Activated naive CD4-positive, alpha-beta T cell treated with anti-CD3 and anti-CD28 coated beads, Interleukin-2, amount 10 ng/mL, durations not matched to agents 7 days and 5 days (primary cell): ENCODE data around the gene HMGA1.
"Not testable (repeated sequence)": the region's sequence is repeated elsewhere in the genome, so short reads cannot be mapped to it uniquely, and the experiment has no call there.

Experiments
- CTCF ChIA-PET: fragments of 350-600 bp; sonication (Branson Sonifier 250); formaldehyde crosslinking; loops from one replicate; lab custom pipeline; 2021; ENCODE audit warnings: antibody characterized with exemption; lab: Charles Lee
- DNase-seq: peaks from one replicate; pipeline ENCODE4 v3.0.0-alpha.2; 2020
- H3K27ac Mint-ChIP-seq: one replicate; pipeline ENCODE4 v1.8.0; 2021; ENCODE audit warnings: mild to moderate bottlenecking, moderate library complexity, mixed read lengths
- H3K27me3 Mint-ChIP-seq: one replicate; pipeline ENCODE4 v1.8.0; 2021; ENCODE audit warnings: mild to moderate bottlenecking, mixed read lengths
- H3K36me3 Mint-ChIP-seq: one replicate; pipeline ENCODE4 v1.8.0; 2021; ENCODE audit warnings: mixed read lengths
- H3K4me1 Mint-ChIP-seq: one replicate; pipeline ENCODE4 v1.8.0; 2021; ENCODE audit warnings: mixed read lengths
- H3K4me3 Mint-ChIP-seq: one replicate; pipeline ENCODE4 v1.8.0; 2021; ENCODE audit warnings: mild to moderate bottlenecking, moderate library complexity, mixed read lengths
- H3K9me3 Mint-ChIP-seq: one replicate; pipeline ENCODE4 v1.8.0; 2021; ENCODE audit warnings: mixed read lengths

HMGA1 gene

DNA sequence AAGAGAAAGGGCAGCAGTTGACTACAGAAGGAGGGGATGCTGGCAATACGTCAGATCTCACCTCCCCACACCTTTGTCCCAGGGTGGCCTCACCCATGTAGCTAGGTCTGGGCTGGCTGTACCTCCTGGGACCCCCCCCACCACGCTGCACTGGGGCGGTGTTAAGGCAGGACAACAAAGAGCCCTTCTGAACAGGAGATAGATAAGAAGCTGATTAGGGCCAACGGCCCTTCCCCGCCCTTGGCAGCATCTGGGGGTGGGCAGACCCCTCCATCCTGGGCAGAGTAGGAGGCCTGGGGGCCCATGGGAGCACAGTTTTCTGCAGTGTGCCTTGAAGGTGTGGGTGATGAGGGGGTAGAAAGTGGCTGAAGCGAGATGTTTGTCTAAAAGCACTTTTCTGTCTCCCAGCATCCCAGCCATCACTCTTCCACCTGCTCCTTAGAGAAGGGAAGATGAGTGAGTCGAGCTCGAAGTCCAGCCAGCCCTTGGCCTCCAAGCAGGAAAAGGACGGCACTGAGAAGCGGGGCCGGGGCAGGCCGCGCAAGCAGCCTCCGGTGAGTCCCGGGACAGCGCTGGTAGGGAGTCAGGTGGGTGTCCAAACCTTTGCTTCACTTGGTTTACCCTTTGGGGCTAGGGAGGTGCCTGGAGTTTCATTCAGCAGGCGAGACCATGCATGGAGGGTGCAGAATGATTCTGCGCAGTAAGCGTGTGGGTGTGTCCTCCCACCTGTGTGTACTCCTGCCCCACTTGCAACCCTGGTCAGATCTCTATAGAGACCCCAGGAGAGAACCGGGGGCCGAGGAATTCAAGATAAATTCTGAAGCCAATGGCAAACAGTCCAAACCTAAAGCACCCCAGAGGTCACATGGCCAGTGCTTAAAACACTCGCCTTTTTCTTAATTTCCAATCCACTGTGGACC, 3.9 kb downstream of the HMGA1 start:
- peaks cover 72% of the 10 kb centered on the region for H3K4me1 Mint-ChIP-seq
- no peak for DNase-seq
- peak overlapping the region; percentile 67 for H3K27ac Mint-ChIP-seq
- H3K4me3 Mint-ChIP-seq, result no peak overlapping the region
- H3K27me3 Mint-ChIP-seq, result no peaks in the 10 kb centered on the region
- peaks cover 52% of the 10 kb centered on the region for H3K36me3 Mint-ChIP-seq
- CTCF ChIA-PET, result interaction anchor here (1.3 to 2.8 kb wide), 2 partner anchors 44 to 77 kb away, joined by 5 to 10 read pairs; no protein-coding TSS in a partner anchor
- no peaks in the 10 kb centered on the region for H3K9me3 Mint-ChIP-seq

DNA sequence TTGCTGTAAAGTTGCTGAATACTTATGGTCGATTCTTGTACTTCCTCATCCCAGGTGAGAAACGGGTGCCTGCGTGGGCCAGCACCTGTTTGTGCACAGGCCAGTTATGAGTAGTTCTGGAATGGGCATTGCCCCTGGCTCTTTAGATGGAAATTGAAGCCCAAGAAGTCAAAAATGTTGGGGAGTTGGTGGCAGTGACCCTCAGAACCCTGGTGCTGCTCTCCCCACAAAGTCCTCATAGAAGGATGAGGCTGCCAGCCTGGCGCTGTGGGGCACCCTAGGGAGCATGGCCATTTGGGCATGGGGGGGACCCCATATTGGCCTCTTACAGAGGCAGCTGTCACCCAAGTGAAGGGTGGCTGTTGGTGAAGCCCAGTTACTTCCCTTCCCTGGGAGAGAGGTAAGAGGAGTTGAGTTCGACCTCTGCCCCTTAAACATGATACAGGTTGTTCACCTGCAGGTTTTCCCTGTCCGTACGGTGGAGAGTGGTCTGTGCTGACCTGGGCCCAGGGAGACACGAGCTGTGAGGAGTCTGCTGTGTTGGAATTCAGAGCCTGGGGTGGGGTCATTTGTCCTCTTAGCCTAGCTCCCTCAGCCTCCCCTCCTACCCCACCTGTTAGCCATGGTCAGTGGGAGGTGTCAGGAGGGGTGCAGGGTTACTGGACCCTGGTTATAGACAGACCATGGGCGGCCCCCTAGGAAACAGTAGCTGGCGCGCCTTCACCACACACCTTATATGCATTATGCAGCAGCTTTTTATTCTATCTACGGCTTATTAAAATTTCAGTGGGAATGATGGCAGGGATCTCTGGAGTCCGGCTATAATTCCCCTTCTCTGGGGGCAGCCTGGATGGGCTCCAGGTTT, 4.9 kb downstream of the HMGA1 start:
- H3K4me3 Mint-ChIP-seq, result no peak overlapping the region
- H3K4me1 Mint-ChIP-seq, result peaks cover 76% of the 10 kb centered on the region

DNA sequence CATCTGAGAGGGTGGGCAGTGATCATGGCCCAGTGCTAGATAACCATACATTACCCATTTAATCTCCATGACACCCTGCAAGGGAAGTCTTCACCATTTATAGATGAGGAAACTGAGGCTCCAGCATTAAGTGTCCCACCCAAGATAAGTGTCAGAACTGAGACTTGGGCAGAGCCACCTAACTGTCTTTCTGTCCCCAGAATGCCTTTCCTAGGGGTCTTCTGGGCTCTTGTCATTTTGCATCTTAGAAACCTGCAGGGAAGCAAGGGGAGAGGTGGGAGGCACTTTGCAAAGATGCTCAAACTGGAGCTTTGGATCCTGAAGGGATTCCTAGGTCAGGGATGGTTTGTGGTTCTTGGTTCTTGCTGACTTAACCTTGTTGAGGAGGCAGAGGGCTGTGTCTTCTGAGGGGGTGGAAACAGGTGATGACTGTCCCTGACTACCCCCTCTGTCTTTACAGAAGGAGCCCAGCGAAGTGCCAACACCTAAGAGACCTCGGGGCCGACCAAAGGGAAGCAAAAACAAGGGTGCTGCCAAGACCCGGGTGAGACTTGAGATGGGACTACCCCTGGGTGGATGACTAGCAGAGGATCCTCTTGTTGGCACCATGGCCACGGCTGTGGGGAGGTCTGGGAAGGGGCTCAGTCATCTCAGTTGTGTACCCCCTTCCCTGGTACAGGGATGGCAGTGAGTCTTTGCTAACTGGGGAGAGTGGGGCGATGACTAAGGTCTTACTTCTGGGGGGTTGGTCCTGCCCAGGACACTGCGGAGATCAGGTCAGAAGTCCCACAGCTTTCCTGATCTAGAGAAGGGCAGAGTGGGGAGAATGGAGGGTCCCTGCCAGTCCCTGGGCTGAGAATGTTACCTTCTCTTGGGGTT, 5.8 kb downstream of the HMGA1 start:
- H3K36me3 Mint-ChIP-seq, result peaks cover 55% of the 10 kb centered on the region
- CTCF ChIA-PET, result interaction anchor here (2.7 to 2.8 kb wide), 2 partner anchors 46 kb away, joined by 8 to 10 read pairs; no protein-coding TSS in a partner anchor
- peak overlapping the region; percentile 82 for H3K27ac Mint-ChIP-seq
- H3K4me3 Mint-ChIP-seq, result no peak overlapping the region
- no peak for DNase-seq
- H3K27me3 Mint-ChIP-seq, result no peaks in the 10 kb centered on the region
- H3K9me3 Mint-ChIP-seq, result no peaks in the 10 kb centered on the region
- peaks cover 83% of the 10 kb centered on the region for H3K4me1 Mint-ChIP-seq

More for the DNA sequence above, 4.9 kb downstream of the HMGA1 start:
- Mint-ChIP-seq H3K27me3 (no peaks in the 10 kb centered on the region), H3K27ac (peak overlapping the region; percentile 67), H3K9me3 (no peaks in the 10 kb centered on the region), H3K36me3 (peaks cover 55% of the 10 kb centered on the region)
- CTCF ChIA-PET, result interaction anchor here (2.8 kb wide), 1 partner anchor 45 kb away, joined by 10 read pairs; no protein-coding TSS in a partner anchor
- no peak for DNase-seq

DNA sequence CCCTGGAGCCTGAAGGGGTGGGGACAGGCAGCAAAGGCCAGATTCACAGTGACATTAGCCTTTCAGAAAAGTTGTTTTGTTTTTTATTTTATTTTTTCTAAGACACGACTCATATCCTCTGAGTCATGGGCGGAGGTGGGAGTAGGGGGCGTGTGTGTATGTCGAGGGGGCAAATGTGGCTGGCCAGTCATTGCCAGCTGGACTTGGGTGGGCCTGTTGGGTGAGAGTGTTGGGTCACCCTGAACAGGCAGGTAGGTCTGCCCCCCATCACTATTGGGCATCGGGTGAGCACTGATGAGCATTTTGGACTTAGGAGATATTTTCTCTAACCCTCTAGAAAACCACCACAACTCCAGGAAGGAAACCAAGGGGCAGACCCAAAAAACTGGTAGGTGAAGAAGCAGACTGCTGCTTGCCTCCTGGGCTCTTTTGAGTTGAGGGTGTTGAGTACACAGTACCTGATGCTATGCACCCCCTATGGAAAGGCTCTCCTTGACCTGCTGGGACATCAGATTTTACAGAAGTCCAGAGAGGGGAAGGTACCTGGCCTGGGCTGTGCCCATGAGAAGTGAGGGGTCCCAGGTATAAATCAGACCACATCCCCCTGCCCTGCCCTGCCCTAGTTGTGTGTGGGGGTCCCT, 6.6 kb downstream of the HMGA1 start:
- Mint-ChIP-seq H3K27me3 (no peaks in the 10 kb centered on the region), H3K4me1 (peaks cover 89% of the 10 kb centered on the region), H3K27ac (peak overlapping the region; percentile 82), H3K4me3 (no peak overlapping the region), H3K36me3 (peaks cover 54% of the 10 kb centered on the region), H3K9me3 (no peaks in the 10 kb centered on the region)
- no peak for DNase-seq
- CTCF ChIA-PET, result interaction anchor here (0.9 to 2.7 kb wide), 3 partner anchors 47 to 216 kb away, joined by 3 to 8 read pairs (median 3); no protein-coding TSS in a partner anchor

DNA sequence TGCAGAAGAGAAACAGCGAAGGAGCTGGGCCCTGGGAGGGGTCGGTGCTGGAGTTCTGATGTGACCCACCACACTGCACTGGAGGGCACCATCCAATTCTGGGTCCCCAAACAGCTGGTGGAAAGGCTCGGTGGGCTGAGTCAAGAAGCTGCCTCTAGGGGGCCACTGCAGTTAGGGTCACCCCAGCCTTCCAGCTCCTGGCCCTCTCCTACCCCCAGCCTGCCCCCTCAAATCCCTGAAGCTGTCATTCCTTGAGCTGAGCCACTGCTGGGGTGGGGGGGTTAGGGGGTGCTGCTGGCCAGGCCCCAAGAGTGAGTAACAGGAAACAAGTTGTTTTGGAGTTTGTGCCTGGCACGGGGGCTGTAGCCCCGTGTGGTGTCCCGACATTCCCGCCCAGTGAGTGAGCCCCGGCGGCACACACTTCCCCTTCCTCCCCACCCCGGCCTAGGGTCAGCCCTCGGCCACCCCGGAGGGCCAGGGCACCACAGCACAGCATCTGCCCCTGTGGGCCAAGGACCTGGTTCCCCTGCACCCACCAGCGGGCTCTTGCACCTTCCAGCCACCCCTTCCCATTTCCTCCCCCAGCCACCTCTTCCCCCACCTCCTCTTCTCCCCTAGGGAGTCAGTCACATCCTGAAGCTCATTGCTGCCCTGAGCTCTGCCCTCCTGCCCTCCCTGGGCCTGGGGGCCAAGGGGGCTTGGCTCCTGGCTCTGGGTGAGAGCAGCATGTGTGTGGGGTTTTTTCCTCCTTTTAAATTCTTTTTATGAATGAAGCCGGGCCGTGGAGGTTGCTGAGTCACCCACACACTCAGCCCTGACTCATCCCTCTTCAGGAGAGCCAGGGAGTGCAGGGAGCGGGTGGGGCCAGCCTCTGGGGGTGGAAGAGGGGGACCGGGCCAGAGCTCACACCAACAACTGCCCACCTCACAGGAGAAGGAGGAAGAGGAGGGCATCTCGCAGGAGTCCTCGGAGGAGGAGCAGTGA, 7.5 kb downstream of the HMGA1 start:
- Mint-ChIP-seq H3K4me1 (peaks cover 83% of the 10 kb centered on the region), H3K4me3 (no peak overlapping the region), H3K36me3 (peaks cover 48% of the 10 kb centered on the region), H3K9me3 (no peaks in the 10 kb centered on the region), H3K27ac (peak overlapping the region; percentile 82), H3K27me3 (no peaks in the 10 kb centered on the region)
- CTCF ChIA-PET, result interaction anchor here (0.6 to 2.7 kb wide), 4 partner anchors 48 to 470 kb away, joined by 3 to 8 read pairs (median 3); no protein-coding TSS in a partner anchor
- no peak for DNase-seq

DNA sequence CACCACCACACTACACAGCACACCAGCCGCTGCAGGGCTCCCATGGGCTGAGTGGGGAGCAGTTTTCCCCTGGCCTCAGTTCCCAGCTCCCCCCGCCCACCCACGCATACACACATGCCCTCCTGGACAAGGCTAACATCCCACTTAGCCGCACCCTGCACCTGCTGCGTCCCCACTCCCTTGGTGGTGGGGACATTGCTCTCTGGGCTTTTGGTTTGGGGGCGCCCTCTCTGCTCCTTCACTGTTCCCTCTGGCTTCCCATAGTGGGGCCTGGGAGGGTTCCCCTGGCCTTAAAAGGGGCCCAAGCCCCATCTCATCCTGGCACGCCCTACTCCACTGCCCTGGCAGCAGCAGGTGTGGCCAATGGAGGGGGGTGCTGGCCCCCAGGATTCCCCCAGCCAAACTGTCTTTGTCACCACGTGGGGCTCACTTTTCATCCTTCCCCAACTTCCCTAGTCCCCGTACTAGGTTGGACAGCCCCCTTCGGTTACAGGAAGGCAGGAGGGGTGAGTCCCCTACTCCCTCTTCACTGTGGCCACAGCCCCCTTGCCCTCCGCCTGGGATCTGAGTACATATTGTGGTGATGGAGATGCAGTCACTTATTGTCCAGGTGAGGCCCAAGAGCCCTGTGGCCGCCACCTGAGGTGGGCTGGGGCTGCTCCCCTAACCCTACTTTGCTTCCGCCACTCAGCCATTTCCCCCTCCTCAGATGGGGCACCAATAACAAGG, 8.5 kb downstream of the HMGA1 start:
- peaks cover 42% of the 10 kb centered on the region for H3K36me3 Mint-ChIP-seq
- H3K27me3 Mint-ChIP-seq, DNase-seq, H3K9me3 Mint-ChIP-seq, H3K4me3 Mint-ChIP-seq: not testable (repeated sequence)
- H3K4me1 Mint-ChIP-seq, result peaks cover 82% of the 10 kb centered on the region
- CTCF ChIA-PET, result interaction anchor here (2.7 kb wide), 1 partner anchor 49 kb away, joined by 8 read pairs; no protein-coding TSS in a partner anchor
- peak overlapping the region; percentile 58 for H3K27ac Mint-ChIP-seq

DNA sequence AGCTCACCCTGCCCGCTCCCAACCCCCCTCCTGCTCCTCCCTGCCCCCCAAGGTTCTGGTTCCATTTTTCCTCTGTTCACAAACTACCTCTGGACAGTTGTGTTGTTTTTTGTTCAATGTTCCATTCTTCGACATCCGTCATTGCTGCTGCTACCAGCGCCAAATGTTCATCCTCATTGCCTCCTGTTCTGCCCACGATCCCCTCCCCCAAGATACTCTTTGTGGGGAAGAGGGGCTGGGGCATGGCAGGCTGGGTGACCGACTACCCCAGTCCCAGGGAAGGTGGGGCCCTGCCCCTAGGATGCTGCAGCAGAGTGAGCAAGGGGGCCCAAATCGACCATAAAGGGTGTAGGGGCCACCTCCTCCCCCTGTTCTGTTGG, 9.1 kb downstream of the HMGA1 start:
- not testable (repeated sequence) for H3K9me3 Mint-ChIP-seq, DNase-seq, H3K27me3 Mint-ChIP-seq, H3K4me3 Mint-ChIP-seq
- Mint-ChIP-seq H3K27ac (peak overlapping the region; percentile 58), H3K36me3 (peaks cover 37% of the 10 kb centered on the region), H3K4me1 (peaks cover 78% of the 10 kb centered on the region)
- CTCF ChIA-PET, result interaction anchor here (1.5 to 5.6 kb wide), 2 partner anchors 50 to 282 kb away, joined by 4 to 32 read pairs; no protein-coding TSS in a partner anchor

DNA sequence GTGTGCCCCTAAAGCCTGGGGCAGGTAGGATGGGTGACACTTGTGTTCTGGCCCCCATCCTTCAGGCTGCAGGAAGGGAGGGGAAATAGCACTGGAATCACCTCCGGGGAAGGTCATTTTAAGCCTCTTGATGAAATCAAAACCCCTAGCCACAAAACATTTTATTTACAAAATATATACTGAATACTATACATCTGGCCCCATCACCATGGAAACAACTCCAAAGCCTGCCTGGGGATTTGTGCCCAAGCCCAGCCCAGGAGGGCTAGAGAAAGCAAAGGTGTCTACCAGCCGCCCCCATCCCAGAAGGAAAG, 9.5 kb downstream of the HMGA1 start:
- H3K36me3 Mint-ChIP-seq, result peaks cover 33% of the 10 kb centered on the region
- peak overlapping the region; percentile 37 for H3K27ac Mint-ChIP-seq
- H3K4me1 Mint-ChIP-seq, result peaks cover 73% of the 10 kb centered on the region

DNA sequence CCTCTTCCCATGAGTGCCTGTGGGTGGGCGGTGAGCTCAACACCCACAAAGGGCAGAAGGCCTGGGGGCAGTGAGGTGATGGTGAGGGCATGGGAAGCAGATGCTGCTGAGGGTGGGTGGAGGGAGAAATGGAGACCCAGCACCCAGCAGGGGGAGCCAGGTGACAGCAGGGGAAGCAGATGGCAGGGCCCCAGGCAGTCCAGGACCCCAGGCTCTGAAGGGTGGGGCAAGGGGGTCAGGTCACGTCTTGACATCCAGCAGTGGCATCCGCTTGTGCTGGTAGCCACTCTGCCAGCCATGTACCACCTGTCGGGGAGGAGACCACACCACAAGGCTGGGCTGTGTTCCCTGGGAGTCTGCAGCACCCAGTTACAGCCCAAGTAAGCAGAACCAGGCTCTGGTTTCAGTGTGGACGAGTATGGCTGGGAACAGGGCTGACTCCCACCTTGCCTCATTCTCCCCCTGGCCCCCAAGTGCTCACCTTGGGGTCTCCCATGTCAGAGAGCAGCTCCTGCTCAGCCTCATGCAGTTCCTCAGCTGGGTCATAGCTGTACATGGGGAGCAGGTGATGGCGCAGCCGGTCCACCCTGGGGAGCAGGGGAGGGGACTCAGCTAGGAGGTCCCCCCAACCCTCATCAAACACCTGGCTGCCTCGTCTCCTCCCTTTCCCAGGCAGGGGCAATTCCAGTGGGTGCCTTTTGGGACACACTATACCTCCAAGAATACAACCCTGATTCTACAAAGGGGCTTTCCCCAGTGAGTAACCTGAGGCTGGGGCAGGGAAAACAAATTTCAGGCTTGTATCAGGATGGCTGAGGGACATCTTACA, 10.1 kb downstream of the HMGA1 start:
- Mint-ChIP-seq H3K27me3 (no peaks in the 10 kb centered on the region), H3K27ac (peak overlapping the region; percentile 70), H3K9me3 (no peaks in the 10 kb centered on the region), H3K4me3 (peak overlapping the region; percentile 45), H3K4me1 (peaks cover 68% of the 10 kb centered on the region), H3K36me3 (peaks cover 27% of the 10 kb centered on the region)
- CTCF ChIA-PET, result interaction anchor here (1.5 to 5.6 kb wide), 4 partner anchors 23 to 281 kb away, joined by 4 to 106 read pairs (median 18); no protein-coding TSS in a partner anchor
- peak; percentile 69 for DNase-seq

More for the DNA sequence above, 9.5 kb downstream of the HMGA1 start:
- Mint-ChIP-seq H3K4me3 (no peak overlapping the region), H3K9me3 (no peaks in the 10 kb centered on the region), H3K27me3 (no peaks in the 10 kb centered on the region)
- DNase-seq, result no peak
- CTCF ChIA-PET, result interaction anchor here (1.5 to 5.6 kb wide), 3 partner anchors 51 to 281 kb away, joined by 4 to 106 read pairs (median 32); no protein-coding TSS in a partner anchor

DNA sequence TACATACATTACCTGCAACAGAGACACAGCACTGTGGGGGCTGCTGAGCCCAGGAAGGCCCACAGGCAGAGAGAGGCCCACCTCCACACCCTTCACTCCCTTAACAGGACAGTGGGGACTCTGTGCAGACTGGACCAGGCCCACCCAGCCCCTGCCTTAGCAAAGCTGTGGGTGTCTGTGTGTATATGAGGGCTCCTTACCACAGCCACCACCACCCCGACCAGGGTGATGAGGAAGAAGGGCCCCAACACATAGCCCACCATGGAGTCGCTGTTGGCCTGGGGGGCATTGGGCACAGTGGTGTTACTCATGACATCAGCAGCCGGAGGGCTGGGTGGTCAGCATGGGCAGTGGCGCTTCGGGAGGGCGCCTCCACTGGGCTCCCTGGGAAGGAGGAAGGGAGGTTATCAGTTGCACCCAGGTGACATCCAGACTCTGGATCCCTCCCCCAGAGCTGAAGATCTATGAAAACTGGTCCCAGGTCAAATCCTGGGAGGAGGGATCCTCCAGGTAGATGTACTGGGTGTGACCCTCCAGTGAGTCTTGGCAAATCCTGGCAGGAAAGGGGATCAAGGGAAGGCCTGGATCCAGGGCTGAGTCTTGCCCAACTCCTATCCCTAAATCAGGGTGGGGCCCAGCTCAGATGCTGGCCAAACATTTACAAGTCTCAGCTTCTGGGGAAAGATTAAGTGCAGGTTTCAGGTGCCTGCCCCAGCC, 11.0 kb downstream of the HMGA1 start:
- CTCF ChIA-PET, result interaction anchor here (0.6 to 5.6 kb wide), 12 partner anchors 11 to 390 kb away, joined by 3 to 106 read pairs (median 4); partner anchors contain the start of gene HMGA1
- H3K36me3 Mint-ChIP-seq, result peaks cover 20% of the 10 kb centered on the region
- peaks cover 3% of the 10 kb centered on the region for H3K27me3 Mint-ChIP-seq
- no peaks in the 10 kb centered on the region for H3K9me3 Mint-ChIP-seq
- H3K4me1 Mint-ChIP-seq, result peaks cover 63% of the 10 kb centered on the region
- DNase-seq, result no peak
- peak overlapping the region; percentile 96 for H3K27ac Mint-ChIP-seq
- H3K4me3 Mint-ChIP-seq, result peak overlapping the region; percentile 96
